GM18951 (cell line): ENCODE results near the gene MCHR2.

Source experiments
- POLR2A ChIP-seq: IDR thresholded peaks from 4 replicates; pipeline ENCODE4 v1.6.1; 2011; ENCODE audit warnings: mild to moderate bottlenecking; ENCODE audit not compliant: insufficient read length, insufficient read depth; ENCODE audit errors: extremely low read depth
- in situ Hi-C: fragments of 300-500 bp; cut with MboI; formaldehyde crosslinking; loops from one replicate; pipeline ENCODE4 v1.12.0; 2022; ENCODE audit warnings: low sequenced_read_pairs, mixed read lengths, inconsistent platforms; ENCODE audit not compliant: unreplicated experiment

Gene MCHR2

DNA sequence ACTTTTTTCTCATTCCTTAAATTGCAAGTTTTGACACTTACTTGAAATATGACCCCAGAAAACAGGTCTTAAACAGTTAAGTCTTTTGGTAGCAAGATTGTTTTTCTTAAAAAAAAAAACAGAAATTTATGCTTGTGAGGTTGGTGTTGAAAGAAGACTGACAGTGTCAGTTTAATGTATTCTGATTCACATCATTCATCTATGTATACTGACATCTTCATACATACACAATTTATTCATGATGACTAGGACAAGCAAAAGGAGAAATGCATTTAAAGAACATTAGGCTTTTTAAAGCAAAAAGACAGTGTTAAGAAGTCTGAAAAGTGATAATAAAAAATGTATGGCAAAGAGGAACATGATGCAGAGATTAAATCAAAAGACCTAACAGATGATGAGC, 27.0 kb downstream of the MCHR2 start:
- no peak for TF ChIP-seq POLR2A
- in situ Hi-C loops, result no loop called here

- in situ Hi-C loops, result no loop called here
- TF ChIP-seq POLR2A, result no peak
Observed at GRCh38 chr6:99960027-99960426, 34.0 kb downstream of the MCHR2 start.

- no peak for TF ChIP-seq POLR2A
Observed at GRCh38 chr6:99951016-99951805, 42.8 kb downstream of the MCHR2 start.

DNA sequence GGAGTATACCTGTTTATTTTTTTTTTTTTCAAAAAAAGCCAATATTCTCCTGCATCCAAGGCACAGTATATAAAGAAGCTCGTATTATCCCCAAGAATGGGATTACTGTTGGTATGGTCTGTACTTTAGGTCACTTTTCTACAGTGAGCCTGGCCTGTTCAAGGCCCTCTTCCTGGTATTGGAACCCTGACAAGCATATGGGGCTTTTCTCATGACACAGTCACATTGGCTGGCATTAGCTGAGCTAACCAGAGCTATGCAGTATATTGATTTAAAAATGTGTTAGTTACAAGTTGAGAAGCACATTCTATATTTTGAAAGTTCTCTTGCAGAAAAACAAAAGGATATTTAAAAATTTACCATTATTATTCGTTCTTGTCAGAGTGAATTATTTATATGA, 48.0 kb downstream of the MCHR2 start:
- TF ChIP-seq POLR2A, result no peak
- in situ Hi-C loops, result no loop called here

More at GRCh38 chr6:99951016-99951805, 42.8 kb downstream of the MCHR2 start:
- in situ Hi-C loops, result no loop called here

- no peak for TF ChIP-seq POLR2A
- in situ Hi-C loops, result no loop called here
Observed at GRCh38 chr6:99943846-99944245, 50.2 kb downstream of the MCHR2 start.

DNA sequence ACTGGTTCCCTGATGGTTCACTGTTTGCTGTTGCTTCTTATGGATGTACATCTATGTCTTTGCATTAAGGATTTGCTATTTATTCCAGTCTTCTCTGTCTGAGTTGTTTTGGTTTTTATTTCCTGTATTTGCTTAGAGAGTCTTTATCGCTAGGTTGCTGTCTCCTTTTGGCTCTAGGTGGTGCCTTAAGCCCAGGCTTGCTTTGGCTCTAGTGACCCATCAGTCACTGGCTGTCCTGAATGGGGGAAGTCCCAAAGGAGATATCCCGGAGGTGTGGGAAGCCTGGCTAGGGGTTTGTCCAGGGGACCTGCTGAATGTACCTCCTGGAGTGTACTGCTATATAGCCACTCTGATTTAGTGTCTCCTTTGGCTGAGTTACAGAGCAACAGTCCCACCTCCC, 53.4 kb downstream of the MCHR2 start:
- no peak for TF ChIP-seq POLR2A
- in situ Hi-C loops, result no loop called here

DNA sequence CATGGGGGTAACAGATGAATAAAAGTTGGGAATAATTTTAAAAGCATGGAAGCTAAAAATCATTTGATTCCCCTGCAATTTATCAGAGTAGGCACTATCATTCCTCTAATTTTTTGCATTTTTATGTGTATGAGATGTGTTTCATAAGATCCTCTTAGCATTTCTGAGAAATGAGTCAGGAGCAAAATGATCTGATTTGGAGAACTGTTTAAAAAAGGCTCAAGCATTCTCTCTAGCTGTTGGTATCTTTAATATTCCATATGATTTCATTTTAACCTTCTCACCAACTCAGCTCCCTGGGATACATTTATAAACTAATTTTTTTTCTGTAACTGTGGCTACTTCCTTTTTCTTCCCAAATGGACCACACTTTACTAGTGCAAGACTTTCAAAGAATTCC, 60.9 kb downstream of the MCHR2 start:
- no peak for TF ChIP-seq POLR2A

GRCh38 chr6:99912657-99913056, 81.4 kb downstream of the MCHR2 start:
- in situ Hi-C loops, result no loop called here

More for the DNA sequence above, 60.9 kb downstream of the MCHR2 start:
- in situ Hi-C loops, result no loop called here

GRCh38 chr6:99905209-99906106, 88.6 kb downstream of the MCHR2 start:
- TF ChIP-seq POLR2A, result no peak
- in situ Hi-C loops, result no loop called here

More at GRCh38 chr6:99912657-99913056, 81.4 kb downstream of the MCHR2 start:
- TF ChIP-seq POLR2A, result no peak

- in situ Hi-C loops, result no loop called here
- no peak for TF ChIP-seq POLR2A
Observed at GRCh38 chr6:99901596-99902384, 92.2 kb downstream of the MCHR2 start.

DNA sequence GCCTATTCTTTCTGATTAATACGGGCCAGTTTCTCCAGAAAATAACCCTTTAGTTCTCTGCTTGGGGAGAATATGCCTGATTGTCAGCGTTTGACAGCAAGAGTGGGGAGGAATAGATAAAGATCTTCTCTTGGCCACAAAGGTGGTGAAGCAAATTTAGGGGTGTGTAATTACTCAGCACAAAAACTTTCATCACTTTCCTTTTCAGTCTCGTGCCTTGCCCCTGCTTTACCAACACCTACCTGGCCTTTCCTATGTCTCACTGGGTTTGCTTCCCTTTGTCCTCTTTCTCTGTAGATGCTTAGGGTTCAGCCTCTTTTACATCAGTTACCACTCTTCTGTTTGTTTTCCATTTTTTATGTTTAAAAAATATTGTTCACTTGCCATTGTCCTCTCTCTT, 99.2 kb downstream of the MCHR2 start:
- in situ Hi-C loops, result loop anchor here (25.0 kb wide), 1 partner anchor 567 kb away; the partner anchor contains the start of gene SIM1

GRCh38 chr6:99887066-99887465, 107.0 kb downstream of the MCHR2 start:
- no peak for TF ChIP-seq POLR2A
- in situ Hi-C loops, result loop anchor here (25.0 kb wide), 1 partner anchor 575 kb away; the partner anchor contains the start of gene SIM1

More for the DNA sequence above, 99.2 kb downstream of the MCHR2 start:
- no peak for TF ChIP-seq POLR2A
